Osteoblast (primary cell): Measurements from ENCODE around the gene LHX6. TPM values are rescaled to one million over a fixed set of nuclear protein-coding genes. Genes with fewer than 3 reads are reported as not detected.
A peak's percentile ranks its signal among the peaks of the same experiment; 100 is the strongest.

Experiments
- DNase-seq: peaks from one replicate; pipeline ENCODE4 v3.0.0; 2011; ENCODE audit warnings: low spot score, mixed read lengths; ENCODE audit not compliant: insufficient read length; ENCODE audit errors: missing footprints
- H2AFZ ChIP-seq: 2 replicates; pipeline ENCODE4 v1.6.0; 2011; ENCODE audit warnings: mild to moderate bottlenecking, low read length
- H3K27ac ChIP-seq: 2 replicates; pipeline ENCODE4 v1.5.1; 2011; ENCODE audit warnings: mild to moderate bottlenecking, low read depth, low read length, moderate library complexity
- H3K27me3 ChIP-seq: 2 replicates; pipeline ENCODE4 v1.6.0; 2012; ENCODE audit warnings: mild to moderate bottlenecking, control low read depth, inconsistent platforms, low read length, moderate library complexity; ENCODE audit not compliant: insufficient read depth
- H3K36me3 ChIP-seq: 2 replicates; pipeline ENCODE4 v1.5.1; 2011; ENCODE audit warnings: mild to moderate bottlenecking, low read length, control low read depth, moderate library complexity; ENCODE audit not compliant: insufficient read depth
- H3K4me1 ChIP-seq: 2 replicates; pipeline ENCODE4 v1.5.1; 2011; ENCODE audit warnings: mild to moderate bottlenecking, low read length, control low read depth, moderate library complexity; ENCODE audit not compliant: insufficient read depth
- H3K4me2 ChIP-seq: 2 replicates; pipeline ENCODE4 v1.6.0; 2011; ENCODE audit warnings: mild to moderate bottlenecking, low read length; ENCODE audit not compliant: insufficient read depth
- H3K4me3 ChIP-seq: fragments of 200-600 bp; sonication (generic); 3 replicates; pipeline ENCODE4 v1.5.1; 2012; ENCODE audit warnings: mild to moderate bottlenecking, low read length, inconsistent platforms; ENCODE audit not compliant: insufficient read depth
- H3K79me2 ChIP-seq: 2 replicates; pipeline ENCODE4 v1.6.0; 2012; ENCODE audit warnings: mild to moderate bottlenecking, low read length, control low read depth, inconsistent platforms; ENCODE audit not compliant: insufficient read depth
- H3K9me3 ChIP-seq: 2 replicates; pipeline ENCODE4 v1.5.1; 2011; ENCODE audit warnings: low read depth, low read length, control low read depth
- H4K20me1 ChIP-seq: 2 replicates; pipeline ENCODE4 v1.6.0; 2012; ENCODE audit warnings: mild to moderate bottlenecking, low read length, control low read depth; ENCODE audit not compliant: insufficient read depth
- total RNA-seq: library from RNA; depleted of rRNA; stranded (reverse); fragments of >200 nt; gene quantifications from 2 replicates; pipeline ENCODE4 v1.2.3, GENCODE V29; 2012
- TF ChIP-seq, protein P1 (sequence below): IDR thresholded peaks from 2 replicates; pipeline ENCODE4 v1.5.1; 2011; ENCODE audit warnings: mild to moderate bottlenecking, low read depth, low read length, moderate library complexity; ENCODE audit errors: extremely low read depth

The LHX6 gene
- total RNA-seq, 1 donor: not detected

DNA sequence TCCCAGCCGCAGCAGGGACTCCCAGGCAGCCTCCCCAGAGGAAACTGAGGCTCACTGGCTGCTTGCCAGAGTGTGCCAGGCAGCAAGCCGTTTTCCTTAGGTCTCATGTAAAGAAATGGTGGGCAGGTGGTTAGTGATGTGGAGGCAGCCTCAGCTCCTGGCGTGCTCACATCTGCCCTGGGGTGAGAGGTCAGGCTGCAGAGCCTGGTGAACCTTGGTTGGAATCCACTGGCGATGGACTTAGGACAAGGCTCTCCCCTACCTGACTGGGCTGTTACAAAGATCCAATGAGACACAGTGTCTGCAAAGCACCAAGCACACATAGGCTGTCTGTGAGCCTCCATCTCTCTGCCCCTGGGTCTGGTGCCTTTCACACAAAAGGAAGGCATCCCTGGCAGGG lies 30.9 kb downstream of the LHX6 start:
- peak; percentile 48 for DNase-seq
- no peak overlapping the region for H2AFZ ChIP-seq
- peaks cover 13% of the 10 kb centered on the region for H3K27me3 ChIP-seq
- H3K79me2 ChIP-seq: no peaks in the 10 kb centered on the region
- H3K36me3 ChIP-seq: no peaks in the 10 kb centered on the region
- no peak overlapping the region for H3K4me3 ChIP-seq
- H4K20me1 ChIP-seq: no peaks in the 10 kb centered on the region
- H3K9me3 ChIP-seq: no peaks in the 10 kb centered on the region
- peaks cover 13% of the 10 kb centered on the region for H3K4me1 ChIP-seq
- TF ChIP-seq, protein P1, sequence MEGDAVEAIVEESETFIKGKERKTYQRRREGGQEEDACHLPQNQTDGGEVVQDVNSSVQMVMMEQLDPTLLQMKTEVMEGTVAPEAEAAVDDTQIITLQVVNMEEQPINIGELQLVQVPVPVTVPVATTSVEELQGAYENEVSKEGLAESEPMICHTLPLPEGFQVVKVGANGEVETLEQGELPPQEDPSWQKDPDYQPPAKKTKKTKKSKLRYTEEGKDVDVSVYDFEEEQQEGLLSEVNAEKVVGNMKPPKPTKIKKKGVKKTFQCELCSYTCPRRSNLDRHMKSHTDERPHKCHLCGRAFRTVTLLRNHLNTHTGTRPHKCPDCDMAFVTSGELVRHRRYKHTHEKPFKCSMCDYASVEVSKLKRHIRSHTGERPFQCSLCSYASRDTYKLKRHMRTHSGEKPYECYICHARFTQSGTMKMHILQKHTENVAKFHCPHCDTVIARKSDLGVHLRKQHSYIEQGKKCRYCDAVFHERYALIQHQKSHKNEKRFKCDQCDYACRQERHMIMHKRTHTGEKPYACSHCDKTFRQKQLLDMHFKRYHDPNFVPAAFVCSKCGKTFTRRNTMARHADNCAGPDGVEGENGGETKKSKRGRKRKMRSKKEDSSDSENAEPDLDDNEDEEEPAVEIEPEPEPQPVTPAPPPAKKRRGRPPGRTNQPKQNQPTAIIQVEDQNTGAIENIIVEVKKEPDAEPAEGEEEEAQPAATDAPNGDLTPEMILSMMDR: no peak
- H3K27ac ChIP-seq: no peak overlapping the region
- H3K4me2 ChIP-seq: no peak overlapping the region

DNA sequence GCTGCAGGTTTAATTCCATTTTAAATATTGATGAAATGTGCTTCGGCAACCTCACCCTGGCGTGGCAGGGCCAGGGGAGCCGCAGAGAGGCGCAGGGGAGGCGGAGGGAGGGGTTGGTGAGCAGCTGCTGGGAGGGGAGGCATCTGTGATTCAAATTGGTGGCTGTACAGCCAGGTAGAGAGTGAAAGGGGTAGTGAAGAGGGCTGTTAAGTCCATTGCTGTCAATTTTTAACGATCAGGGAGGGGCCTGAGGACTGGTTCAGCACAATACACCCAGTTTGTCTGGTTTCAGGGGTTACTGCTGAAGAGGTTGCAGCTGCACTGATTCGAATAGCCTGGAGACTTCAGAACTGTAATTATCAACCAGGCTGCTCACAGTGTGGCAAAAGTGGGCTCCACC lies 31.3 kb downstream of the LHX6 start:
- Histone ChIP-seq H3K27ac (no peak overlapping the region), H3K4me2 (no peak overlapping the region), H3K79me2 (no peaks in the 10 kb centered on the region), H2AFZ (no peak overlapping the region), H4K20me1 (no peaks in the 10 kb centered on the region), H3K9me3 (no peaks in the 10 kb centered on the region), H3K4me3 (no peak overlapping the region), H3K27me3 (peaks cover 13% of the 10 kb centered on the region), H3K36me3 (no peaks in the 10 kb centered on the region), H3K4me1 (peaks cover 13% of the 10 kb centered on the region)
- TF ChIP-seq, protein P1: no peak
- peak; percentile 75 for DNase-seq

DNA sequence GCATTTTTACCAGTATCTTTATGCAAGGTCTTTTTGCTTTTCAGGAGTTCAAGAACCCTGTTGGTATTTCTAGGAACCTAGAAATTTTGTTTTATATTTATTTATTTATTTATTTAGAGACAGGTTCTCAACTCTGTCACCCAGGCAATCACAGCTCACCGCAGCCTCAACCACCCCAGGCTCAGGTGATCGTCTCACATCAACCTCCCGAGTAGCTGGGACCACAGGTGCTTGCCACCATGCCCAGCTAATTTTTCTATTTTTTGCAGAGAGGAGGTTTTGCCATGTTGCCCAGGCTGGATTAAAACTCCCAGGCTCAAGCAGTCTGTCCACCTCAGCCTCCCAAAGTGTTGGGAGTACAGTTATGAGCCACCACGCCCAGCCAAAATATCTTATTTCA lies 32.9 kb downstream of the LHX6 start:
- no peaks in the 10 kb centered on the region for H4K20me1 ChIP-seq
- TF ChIP-seq, protein P1: no peak
- H3K4me2 ChIP-seq: no peak overlapping the region
- peaks cover 13% of the 10 kb centered on the region for H3K27me3 ChIP-seq
- H3K9me3 ChIP-seq: no peaks in the 10 kb centered on the region
- H2AFZ ChIP-seq: no peak overlapping the region
- H3K4me3 ChIP-seq: no peak overlapping the region
- H3K36me3 ChIP-seq: no peaks in the 10 kb centered on the region
- no peak overlapping the region for H3K27ac ChIP-seq
- DNase-seq: no peak
- no peaks in the 10 kb centered on the region for H3K4me1 ChIP-seq
- H3K79me2 ChIP-seq: no peaks in the 10 kb centered on the region

DNA sequence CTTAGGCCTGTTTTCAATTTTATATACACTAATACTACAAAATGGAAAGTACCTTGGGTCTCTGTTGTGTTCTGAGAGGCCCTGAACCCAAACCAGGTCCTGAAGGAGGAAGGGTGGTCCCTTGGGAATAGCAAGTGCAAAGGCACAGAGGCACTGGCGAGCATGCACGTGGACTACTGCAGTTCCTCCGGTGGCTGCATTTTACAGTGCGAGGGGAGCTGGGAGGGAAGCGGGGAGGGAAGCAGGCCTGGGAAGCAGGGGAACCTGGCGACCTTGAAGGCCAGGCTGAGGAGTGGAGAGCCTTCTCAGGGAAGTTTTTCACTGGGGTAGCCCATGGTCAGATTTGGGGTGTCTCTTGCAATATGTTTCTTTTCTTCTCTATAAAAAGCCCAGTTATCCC lies 35.1 kb downstream of the LHX6 start:
- no peak for DNase-seq
- H3K4me2 ChIP-seq: no peak overlapping the region
- no peaks in the 10 kb centered on the region for H3K79me2 ChIP-seq
- no peak overlapping the region for H3K27ac ChIP-seq
- TF ChIP-seq, protein P1: no peak
- no peaks in the 10 kb centered on the region for H4K20me1 ChIP-seq
- no peak overlapping the region for H2AFZ ChIP-seq
- H3K4me3 ChIP-seq: no peak overlapping the region
- H3K36me3 ChIP-seq: no peaks in the 10 kb centered on the region
- H3K4me1 ChIP-seq: no peaks in the 10 kb centered on the region
- no peaks in the 10 kb centered on the region for H3K9me3 ChIP-seq
- peaks cover 13% of the 10 kb centered on the region for H3K27me3 ChIP-seq
